GM12864 (cell line): Measurements from ENCODE around the gene NR5A2.

ENCODE experiments used
- DNase-seq: peaks from one replicate; pipeline ENCODE4 v3.0.0-alpha.2; 2011; ENCODE audit warnings: low read depth
- H3K4me3 ChIP-seq: 2 replicates; pipeline ENCODE4 v1.5.1; 2011; ENCODE audit warnings: mild to moderate bottlenecking, low read depth, low read length, control low read depth
- TF ChIP-seq, protein P1 (sequence below): IDR thresholded peaks from 2 replicates; pipeline ENCODE4 v1.5.1; 2011; ENCODE audit warnings: low read depth, mild to moderate bottlenecking, moderate library complexity, low read length, control low read depth, inconsistent platforms; ENCODE audit errors: missing control alignments

Gene NR5A2

DNA sequence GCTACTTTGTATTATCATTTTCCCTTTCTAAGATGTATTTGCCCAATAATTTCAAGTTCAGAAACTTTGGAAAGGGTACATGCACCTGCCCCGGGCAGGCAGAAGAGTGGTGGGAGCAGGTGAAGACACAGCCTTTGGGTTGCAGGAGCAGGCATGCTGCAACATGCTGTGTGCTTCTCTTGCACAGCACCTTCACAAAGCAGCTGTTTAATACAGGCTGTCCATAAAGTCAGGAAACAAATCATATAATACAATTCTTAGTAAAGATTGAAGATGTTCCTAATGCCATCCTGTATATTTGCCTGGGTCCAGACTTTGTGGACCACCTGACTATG is 199.4 kb downstream of the NR5A2 start:
- H3K4me3 ChIP-seq = no peak overlapping the region
- DNase-seq = no peak
- TF ChIP-seq, protein P1, sequence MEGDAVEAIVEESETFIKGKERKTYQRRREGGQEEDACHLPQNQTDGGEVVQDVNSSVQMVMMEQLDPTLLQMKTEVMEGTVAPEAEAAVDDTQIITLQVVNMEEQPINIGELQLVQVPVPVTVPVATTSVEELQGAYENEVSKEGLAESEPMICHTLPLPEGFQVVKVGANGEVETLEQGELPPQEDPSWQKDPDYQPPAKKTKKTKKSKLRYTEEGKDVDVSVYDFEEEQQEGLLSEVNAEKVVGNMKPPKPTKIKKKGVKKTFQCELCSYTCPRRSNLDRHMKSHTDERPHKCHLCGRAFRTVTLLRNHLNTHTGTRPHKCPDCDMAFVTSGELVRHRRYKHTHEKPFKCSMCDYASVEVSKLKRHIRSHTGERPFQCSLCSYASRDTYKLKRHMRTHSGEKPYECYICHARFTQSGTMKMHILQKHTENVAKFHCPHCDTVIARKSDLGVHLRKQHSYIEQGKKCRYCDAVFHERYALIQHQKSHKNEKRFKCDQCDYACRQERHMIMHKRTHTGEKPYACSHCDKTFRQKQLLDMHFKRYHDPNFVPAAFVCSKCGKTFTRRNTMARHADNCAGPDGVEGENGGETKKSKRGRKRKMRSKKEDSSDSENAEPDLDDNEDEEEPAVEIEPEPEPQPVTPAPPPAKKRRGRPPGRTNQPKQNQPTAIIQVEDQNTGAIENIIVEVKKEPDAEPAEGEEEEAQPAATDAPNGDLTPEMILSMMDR = no peak
